ENCODE measurements around the gene GAB4. TPM values are rescaled to one million over a fixed set of nuclear protein-coding genes. Genes with fewer than 3 reads are reported as not detected.
"Not testable (repeated sequence)": the region's sequence is repeated elsewhere in the genome, so short reads cannot be mapped to it uniquely, and the experiment has no call there.

The GAB4 gene
- total and polyA plus RNA-seq, 2 of the 8 experiments (the other 6 are each of a cell fraction or from before 2014, with no cell fraction given): 0.03 to 0.17 TPM

- H3K9me3 ChIP-seq (ENCODE audit: insufficient read depth in 2 of 2, low read depth in 1 of 2, low read length in 1 of 2): peaks cover 4 to 22% of the 10 kb centered on the region in 2 experiments; a peak in 2 of 4 replicates
- H4K8ac ChIP-seq (ENCODE audit: extremely low read depth, insufficient read depth, low read length); H3K79me1 ChIP-seq (ENCODE audit: low read depth, low read length); H3K14ac ChIP-seq (ENCODE audit: insufficient read length); H3K27me3 ChIP-seq (replicated peaks in 1 of 4; ENCODE audit: control insufficient read depth in 3 of 4, extremely low read depth in 1 of 4, insufficient read depth in 3 of 4, low read length in 3 of 4); H2BK12ac ChIP-seq (ENCODE audit: low read depth, low read length); H3K9ac ChIP-seq (replicated peaks in 1 of 4; ENCODE audit: extremely low read depth in 1 of 4, low read depth in 3 of 4, low read length in 3 of 4); H2AFZ ChIP-seq (ENCODE audit: low read length); H4K5ac ChIP-seq (ENCODE audit: insufficient read length, low read depth, low read length); H3K4me3 ChIP-seq (ENCODE audit: extremely low read depth in 1 of 4, insufficient read depth in 2 of 4, low read depth in 3 of 4, low read length in 4 of 4); H3K27ac ChIP-seq (ENCODE audit: low read depth, low read length); H3K36me3 ChIP-seq (ENCODE audit: control insufficient read depth in 2 of 4, insufficient read depth in 4 of 4, low read length in 3 of 4); H3K4me2 ChIP-seq (ENCODE audit: insufficient read depth in 1 of 2, low read depth in 2 of 2, low read length in 2 of 2); H2BK15ac ChIP-seq (ENCODE audit: low read length); H3K56ac ChIP-seq (replicated peaks; ENCODE audit: insufficient read length, low read depth, low read length); H3K79me2 ChIP-seq (ENCODE audit: control insufficient read depth in 1 of 2, insufficient read depth in 2 of 2, low read length in 2 of 2); H4K91ac ChIP-seq (replicated peaks; ENCODE audit: insufficient read length, low read length); H3K4ac ChIP-seq (replicated peaks; ENCODE audit: insufficient read length, low read depth, low read length); H3K18ac ChIP-seq (ENCODE audit: extremely low read depth, low read length); CTCF ChIA-PET (ENCODE audit: partially characterized antibody); H3K23me2 ChIP-seq (ENCODE audit: low read depth, low read length); H2BK5ac ChIP-seq (ENCODE audit: low read depth, low read length); FAIRE-seq; DNase-seq (ENCODE audit: low read depth in 1 of 2, low spot score in 2 of 2); H3K4me1 ChIP-seq (replicated peaks in 1 of 4; ENCODE audit: control insufficient read depth in 3 of 4, insufficient read depth in 4 of 4, low read length in 3 of 4); H4K20me1 ChIP-seq (replicated peaks in 1 of 2; ENCODE audit: control insufficient read depth in 1 of 2, insufficient read depth in 2 of 2, low read length in 2 of 2); H3K23ac ChIP-seq (ENCODE audit: insufficient read length); H2AK5ac ChIP-seq (ENCODE audit: low read depth, low read length); H2BK120ac ChIP-seq (replicated peaks; ENCODE audit: low read depth, low read length); POLR2A ChIA-PET (ENCODE audit: partially characterized antibody); H2BK20ac ChIP-seq (ENCODE audit: low read length): not testable (repeated sequence)
- 80% methylated on average over 5 of the region's 5 CpGs; no CpG with 5 or more reads in 1 of the 2 experiments for WGBS, 2 experiments (ENCODE audit: extremely low coverage in 1 of 2, insufficient coverage in 1 of 2, insufficient read length in 1 of 2, insufficient replicate concordance in 2 of 2, low coverage in 1 of 2, low lambda C conversion rate in 2 of 2, missing lambda C conversion rate in 1 of 2)
Observed at GRCh38 chr22:16937209-16937608, 70.8 kb downstream of the GAB4 start.

Data from H1 (cell line).